K562 (cell line): ENCODE data around the gene DIPK2A. TPM values are rescaled to one million over a fixed set of nuclear protein-coding genes. Genes with fewer than 3 reads are reported as not detected.
A peak's percentile ranks its signal among the peaks of the same experiment; 100 is the strongest.

Experiments
- ELF2 ChIP-seq: fragments of 250-450 bp; sonication (Bioruptor Pico); IDR thresholded peaks from 2 replicates; pipeline ENCODE4 v1.5.0; 2021; ENCODE audit warnings: mild to moderate bottlenecking
- GABPA ChIP-seq: fragments of 200-800 bp; sonication (Bioruptor generic); conservative IDR thresholded peaks from 2 replicates; pipeline ENCODE4 v1.6.1; 2016; ENCODE audit warnings: low read depth, missing genetic modification characterization, missing compliant biosample characterization
- ILF3 ChIP-seq: fragments of 450-650 bp; IDR thresholded peaks from 2 replicates; pipeline ENCODE4 v1.6.1; 2018; ENCODE audit warnings: antibody characterized with exemption, mild to moderate bottlenecking, moderate library complexity, borderline replicate concordance
- PURB ChIP-seq: sonication (generic); formaldehyde crosslinking; IDR thresholded peaks from 2 replicates; pipeline ENCODE4 v1.9.0; 2021; ENCODE audit warnings: low read depth, mild to moderate bottlenecking, missing genetic modification reagents
- SMARCB1 ChIP-seq: IDR thresholded peaks from 2 replicates; pipeline ENCODE4 v1.6.1; 2011; ENCODE audit warnings: improper control_type of control experiment, low read depth; ENCODE audit not compliant: insufficient read length
- TAF9B ChIP-seq: fragments of 450-650 bp; IDR thresholded peaks from 2 replicates; pipeline ENCODE4 v1.6.1; 2018; ENCODE audit warnings: mild to moderate bottlenecking; ENCODE audit not compliant: partially characterized antibody
- polyA plus RNA-seq, 8 experiments: library from polyadenylated mRNA; depleted of rRNA in 4 of 8; stranded (reverse) in 5 of 8; unstranded in 3 of 8; fragments of >200 nt; fragmentation: Nextera tagmentation in 2 of 8; fragmentation: Illumina TruSeq in 1 of 8; extraction: Ambion mirVana in 2 of 8; extraction: Trizol in 1 of 8; gene quantifications; 2 replicates each; pipeline versions ENCODE4 v1.2.1 to v1.2.3, GENCODE V29; 2011 to 2014; ENCODE audit warnings: inconsistent platforms in 1 of 8, missing spikeins in 1 of 8
- total RNA-seq, 7 experiments: library from RNA; depleted of rRNA in 6 of 7; stranded (reverse); fragments of >200 nt in 6 of 7; fragmentation: Illumina TruSeq in 2 of 7; extraction: Trizol in 2 of 7; gene quantifications; 2 replicates each; pipeline versions ENCODE4 v1.2.1 to v1.2.3, GENCODE V29; 2011 to 2021; ENCODE audit warnings: low replicate concordance in 1 of 7
- TF ChIP-seq, protein P1 (sequence below): fragments of 450-650 bp; IDR thresholded peaks from 2 replicates; pipeline ENCODE4 v1.6.1; 2016; ENCODE audit warnings: low read depth
- TF ChIP-seq, protein P2 (sequence below): fragments of 250-450 bp; sonication (Bioruptor Pico); IDR thresholded peaks from 2 replicates; pipeline ENCODE4 v1.9.0; 2021; ENCODE audit warnings: mild to moderate bottlenecking

The DIPK2A gene
- total and polyA plus RNA-seq, 9 of the 15 experiments (the other 6 are each of a cell fraction or from before 2014, with no cell fraction given): 3.3 to 15.7 (median 7.8) TPM

DNA sequence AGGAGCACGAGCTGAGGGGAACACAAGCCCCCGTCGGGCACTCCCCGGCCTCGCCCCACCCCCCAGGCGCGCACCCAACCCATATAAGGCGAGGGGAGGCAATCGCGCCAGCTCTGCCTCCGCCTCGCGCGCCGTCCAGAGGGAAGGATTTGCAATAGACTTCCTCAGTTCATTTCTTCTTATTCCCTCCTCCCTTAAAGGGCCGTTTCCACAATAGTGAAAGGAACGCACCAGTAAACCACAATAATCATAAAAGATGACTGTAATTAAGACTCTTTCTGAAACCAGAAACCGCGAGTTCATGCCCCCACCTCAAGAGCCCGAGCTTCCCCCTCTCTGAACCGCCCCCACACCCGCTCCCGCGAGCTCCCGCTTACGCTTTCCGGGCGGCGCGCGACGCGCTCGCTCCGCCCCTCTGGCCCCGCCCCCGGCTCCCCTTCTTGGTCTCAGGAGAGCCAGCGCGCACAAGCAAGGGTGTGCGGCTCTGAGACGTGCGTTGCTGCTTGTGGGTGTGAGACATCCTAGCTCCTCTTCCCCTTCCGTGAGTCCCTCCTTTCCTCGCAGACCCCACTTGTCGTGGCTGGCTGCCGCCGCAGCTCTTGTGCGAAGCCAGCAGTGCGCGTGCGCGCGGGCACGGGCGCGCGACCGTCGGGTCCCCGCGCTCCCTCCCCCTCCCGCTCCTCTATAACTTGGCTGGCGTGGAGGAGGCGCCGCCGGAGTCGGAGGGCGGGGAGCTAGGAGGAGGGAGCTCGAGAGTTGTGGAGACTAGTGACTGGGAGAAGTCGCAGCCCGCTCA, at the start of gene DIPK2A (continued):
- TF ChIP-seq, protein P1, sequence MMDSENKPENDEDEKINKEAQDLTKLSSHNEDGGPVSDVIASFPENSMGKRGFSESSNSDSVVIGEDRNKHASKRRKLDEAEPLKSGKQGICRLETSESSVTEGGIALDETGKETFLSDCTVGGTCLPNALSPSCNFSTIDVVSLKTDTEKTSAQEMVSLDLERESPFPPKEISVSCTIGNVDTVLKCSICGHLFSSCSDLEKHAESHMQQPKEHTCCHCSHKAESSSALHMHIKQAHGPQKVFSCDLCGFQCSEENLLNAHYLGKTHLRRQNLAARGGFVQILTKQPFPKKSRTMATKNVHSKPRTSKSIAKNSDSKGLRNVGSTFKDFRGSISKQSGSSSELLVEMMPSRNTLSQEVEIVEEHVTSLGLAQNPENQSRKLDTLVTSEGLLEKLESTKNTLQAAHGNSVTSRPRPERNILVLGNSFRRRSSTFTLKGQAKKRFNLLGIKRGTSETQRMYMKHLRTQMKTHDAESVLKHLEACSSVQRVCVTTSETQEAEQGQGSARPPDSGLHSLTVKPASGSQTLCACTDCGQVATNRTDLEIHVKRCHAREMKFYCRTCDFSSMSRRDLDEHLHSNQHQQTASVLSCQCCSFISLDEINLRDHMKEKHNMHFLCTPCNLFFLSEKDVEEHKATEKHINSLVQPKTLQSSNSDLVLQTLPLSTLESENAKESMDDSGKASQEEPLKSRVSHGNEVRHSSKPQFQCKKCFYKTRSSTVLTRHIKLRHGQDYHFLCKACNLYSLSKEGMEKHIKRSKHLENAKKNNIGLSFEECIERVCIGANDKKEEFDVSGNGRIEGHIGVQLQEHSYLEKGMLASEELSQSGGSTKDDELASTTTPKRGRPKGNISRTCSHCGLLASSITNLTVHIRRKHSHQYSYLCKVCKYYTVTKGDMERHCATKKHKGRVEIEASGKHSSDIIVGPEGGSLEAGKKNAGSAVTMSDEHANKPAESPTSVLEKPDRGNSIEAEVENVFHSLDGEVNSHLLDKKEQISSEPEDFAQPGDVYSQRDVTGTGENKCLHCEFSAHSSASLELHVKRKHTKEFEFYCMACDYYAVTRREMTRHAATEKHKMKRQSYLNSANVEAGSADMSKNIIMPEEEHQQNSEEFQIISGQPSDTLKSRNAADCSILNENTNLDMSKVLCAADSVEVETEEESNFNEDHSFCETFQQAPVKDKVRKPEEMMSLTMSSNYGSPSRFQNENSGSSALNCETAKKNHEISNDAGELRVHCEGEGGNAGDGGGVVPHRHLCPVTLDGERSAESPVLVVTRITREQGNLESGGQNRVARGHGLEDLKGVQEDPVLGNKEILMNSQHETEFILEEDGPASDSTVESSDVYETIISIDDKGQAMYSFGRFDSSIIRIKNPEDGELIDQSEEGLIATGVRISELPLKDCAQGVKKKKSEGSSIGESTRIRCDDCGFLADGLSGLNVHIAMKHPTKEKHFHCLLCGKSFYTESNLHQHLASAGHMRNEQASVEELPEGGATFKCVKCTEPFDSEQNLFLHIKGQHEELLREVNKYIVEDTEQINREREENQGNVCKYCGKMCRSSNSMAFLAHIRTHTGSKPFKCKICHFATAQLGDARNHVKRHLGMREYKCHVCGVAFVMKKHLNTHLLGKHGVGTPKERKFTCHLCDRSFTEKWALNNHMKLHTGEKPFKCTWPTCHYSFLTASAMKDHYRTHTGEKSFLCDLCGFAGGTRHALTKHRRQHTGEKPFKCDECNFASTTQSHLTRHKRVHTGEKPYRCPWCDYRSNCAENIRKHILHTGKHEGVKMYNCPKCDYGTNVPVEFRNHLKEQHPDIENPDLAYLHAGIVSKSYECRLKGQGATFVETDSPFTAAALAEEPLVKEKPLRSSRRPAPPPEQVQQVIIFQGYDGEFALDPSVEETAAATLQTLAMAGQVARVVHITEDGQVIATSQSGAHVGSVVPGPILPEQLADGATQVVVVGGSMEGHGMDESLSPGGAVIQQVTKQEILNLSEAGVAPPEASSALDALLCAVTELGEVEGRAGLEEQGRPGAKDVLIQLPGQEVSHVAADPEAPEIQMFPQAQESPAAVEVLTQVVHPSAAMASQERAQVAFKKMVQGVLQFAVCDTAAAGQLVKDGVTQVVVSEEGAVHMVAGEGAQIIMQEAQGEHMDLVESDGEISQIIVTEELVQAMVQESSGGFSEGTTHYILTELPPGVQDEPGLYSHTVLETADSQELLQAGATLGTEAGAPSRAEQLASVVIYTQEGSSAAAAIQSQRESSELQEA: no peak
- TF ChIP-seq ELF2 (CRISPR knock-in tag) (peak; percentile 19; the same call in 1 of the 2 replicates), GABPA (peak; percentile 64), PURB (no peak), TAF9B (peak; percentile 41), ILF3 (no peak), SMARCB1 (no peak)
- TF ChIP-seq, protein P2, sequence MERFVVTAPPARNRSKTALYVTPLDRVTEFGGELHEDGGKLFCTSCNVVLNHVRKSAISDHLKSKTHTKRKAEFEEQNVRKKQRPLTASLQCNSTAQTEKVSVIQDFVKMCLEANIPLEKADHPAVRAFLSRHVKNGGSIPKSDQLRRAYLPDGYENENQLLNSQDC (CRISPR knock-in tag): peak; percentile 85; the same call in 1 of the 2 replicates
